ENCODE measurements around the gene AP1S3.

GRCh38 chr2:223760838-223761502 is 76.4 kb downstream of the AP1S3 start:
- TF ChIP-seq CTCF (conservative IDR thresholded peaks at IDR 0.05; ENCODE audit: low read length) (peak; percentile 69), EZH2phosphoT487 (IDR thresholded peaks at IDR 0.05; ENCODE audit: borderline replicate concordance) (no peak)

All from Loucy (cell line).